Activated naive CD8-positive, alpha-beta T cell (primary cell): ENCODE data around the gene GRIA1.
"Not testable (repeated sequence)": the region's sequence is repeated elsewhere in the genome, so short reads cannot be mapped to it uniquely, and the experiment has no call there.

ENCODE experiments used
- H3K27ac Mint-ChIP-seq: one replicate; pipeline ENCODE4 v1.8.0; 2021; ENCODE audit warnings: mixed read lengths
- H3K27me3 Mint-ChIP-seq: one replicate; pipeline ENCODE4 v1.8.0; 2021; ENCODE audit warnings: mixed read lengths
- H3K36me3 Mint-ChIP-seq: one replicate; pipeline ENCODE4 v1.8.0; 2021; ENCODE audit warnings: mixed read lengths
- H3K4me1 Mint-ChIP-seq: one replicate; pipeline ENCODE4 v1.8.0; 2021; ENCODE audit warnings: low read depth, mixed read lengths
- H3K4me3 Mint-ChIP-seq: one replicate; pipeline ENCODE4 v1.8.0; 2021; ENCODE audit warnings: mild to moderate bottlenecking, mixed read lengths
- H3K9me3 Mint-ChIP-seq: one replicate; pipeline ENCODE4 v1.8.0; 2021; ENCODE audit warnings: low read depth, mixed read lengths

Gene GRIA1

GRCh38 chr5:153712946-153713345, 222.5 kb downstream of the GRIA1 start:
- Mint-ChIP-seq H3K27me3 (no peaks in the 10 kb centered on the region), H3K4me1 (no peaks in the 10 kb centered on the region), H3K27ac (no peak overlapping the region), H3K4me3 (no peak overlapping the region), H3K9me3 (no peaks in the 10 kb centered on the region), H3K36me3 (no peaks in the 10 kb centered on the region)

GRCh38 chr5:153713943-153714342, 223.5 kb downstream of the GRIA1 start:
- no peaks in the 10 kb centered on the region for H3K9me3 Mint-ChIP-seq
- no peaks in the 10 kb centered on the region for H3K4me1 Mint-ChIP-seq
- H3K27ac Mint-ChIP-seq: no peak overlapping the region
- no peak overlapping the region for H3K4me3 Mint-ChIP-seq
- no peaks in the 10 kb centered on the region for H3K27me3 Mint-ChIP-seq
- H3K36me3 Mint-ChIP-seq: no peaks in the 10 kb centered on the region

GRCh38 chr5:153714798-153715197, 224.3 kb downstream of the GRIA1 start:
- H3K4me1 Mint-ChIP-seq: no peaks in the 10 kb centered on the region
- no peaks in the 10 kb centered on the region for H3K27me3 Mint-ChIP-seq
- H3K27ac Mint-ChIP-seq: no peak overlapping the region
- H3K36me3 Mint-ChIP-seq: no peaks in the 10 kb centered on the region
- no peaks in the 10 kb centered on the region for H3K9me3 Mint-ChIP-seq
- no peak overlapping the region for H3K4me3 Mint-ChIP-seq

GRCh38 chr5:153717287-153717686, 226.8 kb downstream of the GRIA1 start:
- H3K36me3 Mint-ChIP-seq: no peaks in the 10 kb centered on the region
- no peak overlapping the region for H3K4me3 Mint-ChIP-seq
- H3K27ac Mint-ChIP-seq: no peak overlapping the region
- H3K9me3 Mint-ChIP-seq: no peaks in the 10 kb centered on the region
- H3K4me1 Mint-ChIP-seq: no peaks in the 10 kb centered on the region
- peaks cover 1% of the 10 kb centered on the region for H3K27me3 Mint-ChIP-seq

- H3K9me3 Mint-ChIP-seq: no peaks in the 10 kb centered on the region
- no peaks in the 10 kb centered on the region for H3K4me1 Mint-ChIP-seq
- H3K4me3 Mint-ChIP-seq: no peak overlapping the region
- H3K27ac Mint-ChIP-seq: no peak overlapping the region
- no peaks in the 10 kb centered on the region for H3K36me3 Mint-ChIP-seq
- H3K27me3 Mint-ChIP-seq: peaks cover 6% of the 10 kb centered on the region
These were observed 228.2 kb downstream of the GRIA1 start for GRCh38 chr5:153718713-153719112.

GRCh38 chr5:153719324-153719723, 228.9 kb downstream of the GRIA1 start:
- Mint-ChIP-seq H3K9me3 (no peaks in the 10 kb centered on the region), H3K36me3 (no peaks in the 10 kb centered on the region), H3K4me1 (no peaks in the 10 kb centered on the region), H3K4me3 (no peak overlapping the region), H3K27me3 (peaks cover 6% of the 10 kb centered on the region), H3K27ac (no peak overlapping the region)

GRCh38 chr5:153723022-153723610, 232.6 kb downstream of the GRIA1 start:
- not testable (repeated sequence) for H3K27me3 Mint-ChIP-seq, H3K36me3 Mint-ChIP-seq

GRCh38 chr5:153742060-153742459, 251.6 kb downstream of the GRIA1 start:
- Mint-ChIP-seq H3K27ac (no peak overlapping the region), H3K4me3 (no peak overlapping the region), H3K36me3 (no peaks in the 10 kb centered on the region), H3K27me3 (peaks cover 15% of the 10 kb centered on the region), H3K9me3 (no peaks in the 10 kb centered on the region), H3K4me1 (no peaks in the 10 kb centered on the region)

More at GRCh38 chr5:153723022-153723610, 232.6 kb downstream of the GRIA1 start:
- H3K4me3 Mint-ChIP-seq, H3K4me1 Mint-ChIP-seq, H3K9me3 Mint-ChIP-seq, H3K27ac Mint-ChIP-seq: not testable (repeated sequence)

GRCh38 chr5:153744751-153745150, 254.3 kb downstream of the GRIA1 start:
- no peak overlapping the region for H3K4me3 Mint-ChIP-seq
- peaks cover 16% of the 10 kb centered on the region for H3K27me3 Mint-ChIP-seq

GRCh38 chr5:153745778-153746395, 255.4 kb downstream of the GRIA1 start:
- Mint-ChIP-seq H3K36me3 (no peaks in the 10 kb centered on the region), H3K27me3 (peaks cover 11% of the 10 kb centered on the region), H3K4me3 (no peak overlapping the region), H3K27ac (no peak overlapping the region), H3K4me1 (no peaks in the 10 kb centered on the region), H3K9me3 (no peaks in the 10 kb centered on the region)

More at GRCh38 chr5:153744751-153745150, 254.3 kb downstream of the GRIA1 start:
- H3K27ac Mint-ChIP-seq: no peak overlapping the region
- H3K4me1 Mint-ChIP-seq: no peaks in the 10 kb centered on the region
- no peaks in the 10 kb centered on the region for H3K36me3 Mint-ChIP-seq
- H3K9me3 Mint-ChIP-seq: no peaks in the 10 kb centered on the region

GRCh38 chr5:153746440-153746839, 256.0 kb downstream of the GRIA1 start:
- no peaks in the 10 kb centered on the region for H3K9me3 Mint-ChIP-seq
- H3K27ac Mint-ChIP-seq: no peak overlapping the region
- H3K4me1 Mint-ChIP-seq: no peaks in the 10 kb centered on the region
- H3K4me3 Mint-ChIP-seq: no peak overlapping the region
- no peaks in the 10 kb centered on the region for H3K36me3 Mint-ChIP-seq
- peaks cover 10% of the 10 kb centered on the region for H3K27me3 Mint-ChIP-seq

GRCh38 chr5:153748823-153749222, 258.4 kb downstream of the GRIA1 start:
- Mint-ChIP-seq H3K27ac (no peak overlapping the region), H3K9me3 (no peaks in the 10 kb centered on the region), H3K27me3 (peaks cover 7% of the 10 kb centered on the region), H3K4me3 (no peak overlapping the region), H3K4me1 (no peaks in the 10 kb centered on the region), H3K36me3 (no peaks in the 10 kb centered on the region)

GRCh38 chr5:153749960-153750359, 259.5 kb downstream of the GRIA1 start:
- Mint-ChIP-seq H3K4me3 (no peak overlapping the region), H3K9me3 (no peaks in the 10 kb centered on the region), H3K27me3 (peaks cover 7% of the 10 kb centered on the region), H3K36me3 (no peaks in the 10 kb centered on the region), H3K27ac (no peak overlapping the region), H3K4me1 (no peaks in the 10 kb centered on the region)

- Mint-ChIP-seq H3K36me3 (no peaks in the 10 kb centered on the region), H3K27ac (no peak overlapping the region), H3K4me3 (no peak overlapping the region), H3K9me3 (no peaks in the 10 kb centered on the region), H3K4me1 (no peaks in the 10 kb centered on the region), H3K27me3 (peaks cover 3% of the 10 kb centered on the region)
These were observed 260.8 kb downstream of the GRIA1 start for GRCh38 chr5:153751251-153751650.

- Mint-ChIP-seq H3K9me3 (no peaks in the 10 kb centered on the region), H3K36me3 (no peaks in the 10 kb centered on the region), H3K27me3 (peaks cover 3% of the 10 kb centered on the region), H3K4me3 (no peak overlapping the region), H3K27ac (no peak overlapping the region), H3K4me1 (no peaks in the 10 kb centered on the region)
These were observed 262.4 kb downstream of the GRIA1 start for GRCh38 chr5:153752890-153753289.
